Dermis microvascular lymphatic vessel endothelial cell (primary cell): ENCODE data around the gene RAB11FIP4. TPM values are rescaled to one million over a fixed set of nuclear protein-coding genes. Genes with fewer than 3 reads are reported as not detected.
A peak's percentile ranks its signal among the peaks of the same experiment; 100 is the strongest.

Experiments used
- DNase-seq, 2 donors: peaks; one replicate each; pipeline versions ENCODE4 v3.0.0 to v3.0.0-alpha.2; 2010; ENCODE audit warnings: low read depth in 2 of 2
- total RNA-seq: library from RNA; depleted of rRNA; stranded (reverse); fragments of >200 nt; gene quantifications from 2 replicates; pipeline ENCODE4 v1.2.1, GENCODE V29; 2014

Gene RAB11FIP4
- total RNA-seq, 1 donor from 2014 or later = not detected

DNA sequence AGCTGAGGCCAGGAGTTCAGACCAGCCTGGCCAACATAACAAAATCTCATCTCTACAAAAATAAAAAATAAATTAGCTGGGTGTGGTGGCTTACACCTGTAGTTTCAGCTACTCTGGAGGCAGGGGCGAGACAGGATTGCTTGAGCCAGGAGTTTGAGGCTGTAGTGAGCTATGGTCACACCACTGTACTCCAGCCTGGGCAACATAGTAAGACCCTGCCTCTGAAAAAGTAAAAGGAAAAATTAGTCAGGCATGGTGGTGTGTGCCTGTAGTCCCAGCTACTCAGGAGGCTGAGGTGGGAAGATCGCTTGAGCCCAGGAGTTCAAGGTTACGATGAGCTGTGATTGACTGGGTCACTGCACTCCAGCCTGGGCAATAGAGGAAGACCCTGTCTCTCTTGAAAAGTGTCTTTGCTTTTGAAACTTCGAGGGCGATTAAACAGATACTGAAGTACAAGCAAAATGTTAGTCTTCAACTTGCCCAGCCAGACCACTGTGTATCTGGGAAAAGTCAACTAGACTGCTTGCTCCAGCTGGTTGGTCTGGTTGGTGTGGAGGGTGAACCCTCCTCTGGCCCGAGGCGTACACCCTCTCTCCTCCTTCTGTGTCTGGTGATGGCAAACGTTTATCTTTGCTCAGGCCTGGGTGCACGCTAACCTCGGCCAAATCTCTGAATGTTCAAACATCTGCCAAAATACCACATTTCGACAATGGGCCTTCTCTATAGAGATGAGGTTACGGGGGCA, 174.9 kb downstream of the RAB11FIP4 start:
- no peak for DNase-seq

DNA sequence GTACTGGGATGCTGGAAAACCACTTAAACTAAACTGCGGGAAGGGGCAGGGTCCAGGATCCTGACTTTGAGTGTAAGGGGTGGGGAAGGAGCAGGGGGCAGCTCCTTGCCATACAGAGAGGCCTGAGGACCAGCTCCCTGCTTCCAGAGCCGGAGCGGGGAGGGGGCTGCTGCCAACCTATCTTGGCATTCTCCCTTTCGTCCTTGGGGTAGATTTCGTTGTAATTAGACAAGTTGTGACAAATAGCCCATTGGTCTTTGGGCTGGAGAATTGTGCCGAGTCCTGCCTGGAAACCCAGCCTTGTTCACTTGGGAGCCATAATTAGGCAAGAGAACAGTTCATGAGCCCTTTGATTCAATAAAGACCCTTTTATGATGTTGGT, 175.5 kb downstream of the RAB11FIP4 start:
- DNase-seq = no peak

DNA sequence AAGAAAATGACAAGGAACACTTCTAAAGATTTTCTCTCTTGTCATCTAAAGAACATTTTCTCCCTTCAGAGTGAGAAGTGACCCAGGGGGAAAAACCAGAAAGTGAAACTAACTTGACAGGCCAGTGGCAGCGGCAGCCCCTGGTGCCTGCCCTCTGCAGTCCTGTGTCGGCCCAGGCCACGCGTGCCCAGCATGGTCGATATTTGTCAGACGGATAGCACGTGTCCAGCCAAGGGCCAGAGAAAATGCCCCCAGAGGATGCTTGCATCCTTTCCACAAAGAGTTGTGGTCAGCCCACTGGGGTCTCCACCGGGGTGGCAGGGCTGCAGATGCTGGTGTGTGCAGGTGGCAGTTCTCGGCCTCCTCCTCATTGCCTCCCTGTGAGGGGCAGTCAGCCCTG, 176.6 kb downstream of the RAB11FIP4 start:
- DNase-seq = no peak

DNA sequence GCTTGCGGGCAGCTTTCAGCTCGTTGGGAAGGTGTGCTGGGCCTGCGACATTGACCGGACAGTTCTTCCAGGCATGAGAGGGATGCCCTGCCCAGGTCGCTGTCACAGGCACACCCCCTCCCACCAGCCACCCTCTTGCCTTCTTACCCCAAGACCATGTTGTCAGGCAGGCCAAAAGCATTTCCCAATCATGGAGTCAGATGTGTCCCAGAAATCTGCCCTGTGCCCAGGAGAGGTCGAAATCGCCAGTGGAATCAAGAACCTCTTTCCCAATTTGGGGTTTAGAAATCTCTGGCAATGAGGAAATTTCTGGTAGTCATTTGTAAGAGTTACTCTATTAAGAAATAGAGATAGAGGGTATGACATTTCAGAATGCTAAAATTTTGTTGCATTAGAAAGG, 177.1 kb downstream of the RAB11FIP4 start:
- DNase-seq = no peak

DNA sequence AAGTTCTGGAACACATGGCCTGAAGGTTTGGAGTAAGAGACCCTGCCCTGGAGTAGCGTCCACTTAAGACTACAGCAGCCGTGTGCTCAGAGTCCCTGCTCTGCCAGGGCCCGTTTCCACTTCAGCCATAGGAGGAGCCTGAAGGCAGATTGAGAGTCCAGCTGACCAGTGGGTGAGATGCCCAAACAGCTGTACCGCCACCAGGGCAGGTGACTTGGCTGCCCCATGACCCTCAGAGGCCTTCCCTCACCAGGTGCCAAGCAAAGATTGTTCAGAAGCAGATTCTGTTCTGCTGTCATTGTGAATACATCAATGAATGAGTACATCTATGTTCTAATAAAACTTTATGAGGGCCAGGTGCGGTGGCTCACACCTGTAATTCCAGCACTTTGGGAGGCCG, 178.8 kb downstream of the RAB11FIP4 start:
- no peak for DNase-seq

DNA sequence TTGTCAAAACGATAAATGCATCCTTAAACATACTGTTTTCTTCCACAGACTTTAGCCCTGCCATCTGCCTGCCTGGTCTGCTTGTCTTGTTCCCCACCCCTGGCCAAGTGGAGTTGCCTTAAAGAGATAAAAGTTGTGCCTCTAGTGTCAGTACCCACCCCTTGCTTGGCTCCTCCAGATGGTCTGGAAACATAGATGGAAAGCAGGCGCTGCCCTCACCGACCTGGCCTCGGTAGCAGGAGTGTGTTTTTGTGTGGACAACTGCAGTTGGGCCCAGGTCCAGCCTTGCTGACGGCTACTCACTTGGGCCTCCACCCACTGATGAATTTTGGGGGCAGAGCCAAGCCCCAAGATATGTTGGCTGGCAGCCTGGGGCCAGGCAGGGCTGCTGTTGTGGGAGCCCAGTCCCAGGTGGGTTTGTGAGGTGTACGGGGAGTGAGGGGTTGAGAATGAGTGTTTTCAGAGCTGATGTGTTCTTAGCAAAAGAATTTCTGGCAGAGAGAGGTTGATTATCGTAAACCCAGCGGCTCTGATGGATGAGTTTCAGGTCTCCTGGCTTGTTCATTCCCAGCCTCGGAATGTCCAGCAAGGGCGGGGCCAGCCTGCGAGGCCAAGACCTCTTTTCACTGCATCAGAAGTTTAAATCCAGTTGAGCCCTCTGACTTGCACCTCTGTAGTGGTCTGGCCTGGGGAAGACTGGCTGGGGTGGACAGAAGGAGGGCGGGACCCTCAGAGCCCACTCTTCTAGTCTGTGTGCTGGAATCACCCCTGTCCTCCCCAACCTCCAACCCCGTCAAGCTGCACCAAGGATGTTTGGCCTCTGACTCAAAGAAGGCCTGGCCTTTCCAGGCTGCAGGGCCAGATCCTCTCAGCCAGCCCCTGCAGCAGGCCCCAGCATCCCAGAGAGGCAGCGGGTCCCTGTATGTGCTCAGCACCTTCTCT, 179.7 kb downstream of the RAB11FIP4 start:
- no peak for DNase-seq

DNA sequence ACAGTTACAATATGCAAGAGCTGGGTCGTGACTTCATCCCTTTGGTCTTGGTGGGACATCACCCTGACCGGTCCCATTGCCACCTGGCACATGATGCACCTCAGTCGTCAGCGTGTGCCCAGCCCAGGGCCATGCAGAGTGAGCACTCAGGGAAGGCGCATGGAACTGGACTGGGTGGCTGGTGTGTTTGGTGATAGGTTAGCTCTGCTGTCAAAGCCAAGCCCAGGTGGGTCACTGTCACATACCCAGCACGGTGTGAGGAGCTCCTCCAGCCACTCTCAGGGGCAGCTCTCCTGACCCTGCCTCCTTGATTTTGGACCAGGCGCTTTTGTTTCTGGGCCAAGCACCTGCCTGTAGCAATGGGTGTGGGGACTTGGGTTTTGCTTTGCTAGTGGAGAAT, 180.9 kb downstream of the RAB11FIP4 start:
- no peak for DNase-seq

DNA sequence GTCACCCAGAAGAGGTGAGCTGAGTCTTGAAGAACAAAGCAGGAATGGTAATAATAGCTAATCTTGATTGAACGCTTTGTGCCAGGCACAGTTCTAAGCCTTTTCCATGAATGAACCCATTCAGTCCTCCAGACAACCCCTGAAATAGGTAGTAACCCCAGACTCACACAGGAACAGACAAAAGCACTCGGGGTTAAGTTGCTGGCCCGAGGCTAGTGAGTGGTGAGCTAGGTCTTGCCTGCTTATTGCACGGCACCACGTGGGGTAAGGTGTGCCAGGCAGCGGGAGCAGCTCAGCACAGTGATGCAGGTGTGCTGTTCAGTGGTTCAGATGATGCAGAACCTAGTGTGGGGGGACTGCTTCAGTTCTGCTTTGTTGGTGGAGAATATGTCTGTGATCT, 181.6 kb downstream of the RAB11FIP4 start:
- DNase-seq = no peak

DNA sequence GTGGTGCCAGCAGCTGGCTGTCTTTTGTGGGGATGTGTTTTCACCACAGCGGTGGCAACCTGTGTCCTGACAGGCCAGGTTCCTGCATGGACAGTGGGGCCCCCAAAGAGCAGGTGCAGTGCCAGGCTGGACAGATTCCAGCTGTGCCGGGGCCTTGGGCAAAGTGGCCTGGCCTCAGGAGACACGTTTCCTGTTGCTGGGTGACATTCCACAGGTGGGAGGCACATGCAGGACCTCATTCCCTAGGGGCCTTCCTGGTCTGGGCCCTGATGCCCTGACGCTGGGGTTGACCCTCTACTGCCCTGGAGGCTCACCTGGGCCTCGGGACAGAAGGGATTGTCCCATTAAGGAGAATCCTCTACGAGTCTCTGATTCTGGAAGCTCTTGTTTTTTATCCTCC, 182.4 kb downstream of the RAB11FIP4 start:
- DNase-seq = no peak

DNA sequence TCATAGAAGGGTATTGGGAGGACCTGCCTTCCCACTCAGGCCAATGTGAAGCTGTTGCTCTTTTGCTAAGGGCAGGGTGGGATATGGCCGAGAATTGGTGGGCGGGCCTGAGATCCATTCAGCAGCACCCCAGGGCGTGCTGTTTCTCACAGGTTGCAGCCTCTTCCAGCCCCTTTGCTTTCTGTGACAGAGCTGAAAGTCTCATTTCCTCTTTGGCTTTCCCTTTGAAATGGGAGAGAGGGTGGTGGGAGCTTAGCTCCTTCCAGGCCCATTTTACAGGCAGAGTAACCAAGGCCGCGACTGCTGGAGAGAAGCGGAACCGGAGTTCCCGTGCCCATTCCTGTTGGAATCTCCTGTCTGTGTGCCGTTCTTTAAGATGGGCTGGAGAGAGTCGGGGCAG, 183.0 kb downstream of the RAB11FIP4 start:
- no peak for DNase-seq

DNA sequence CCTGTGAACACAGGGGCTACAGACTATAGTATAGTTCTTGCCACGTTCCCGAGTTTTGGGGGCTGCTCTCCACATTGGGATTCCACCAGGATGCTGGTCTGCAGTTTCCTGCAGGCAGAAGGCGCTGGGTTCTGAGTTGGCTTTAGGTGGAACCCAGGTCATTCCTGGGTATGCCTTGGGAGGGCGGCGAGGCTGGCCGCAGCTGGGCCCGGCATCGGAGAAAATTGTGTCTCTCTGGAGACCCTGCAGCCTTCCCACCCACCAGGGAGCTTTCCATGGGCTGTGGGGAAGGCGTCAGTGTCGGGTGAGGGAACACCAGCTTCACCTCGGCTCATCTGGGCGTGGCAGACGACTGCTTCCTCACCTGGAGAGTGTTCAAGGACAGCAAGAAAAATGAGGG, 183.6 kb downstream of the RAB11FIP4 start:
- no peak for DNase-seq

DNA sequence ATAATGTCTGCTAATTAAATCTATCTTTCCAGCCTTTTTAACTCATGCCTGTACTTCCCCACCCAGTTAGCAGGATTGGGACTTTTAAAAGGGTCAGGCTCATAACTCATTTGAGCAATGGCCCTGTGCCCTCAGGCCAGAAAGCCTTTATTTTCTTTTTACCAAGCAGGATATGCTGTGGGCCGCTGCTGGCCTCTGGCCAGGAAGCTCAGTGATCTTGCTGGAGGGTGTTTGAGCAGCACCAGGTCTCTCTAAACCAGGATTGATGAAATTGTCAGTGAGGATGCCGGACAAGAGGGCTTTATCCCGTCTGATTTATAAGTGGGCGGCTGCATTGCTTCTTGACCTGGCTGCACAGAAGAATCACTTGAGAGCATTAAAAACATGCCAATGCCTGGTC, 187.8 kb downstream of the RAB11FIP4 start:
- peak; percentile 43 to 75 for DNase-seq

DNA sequence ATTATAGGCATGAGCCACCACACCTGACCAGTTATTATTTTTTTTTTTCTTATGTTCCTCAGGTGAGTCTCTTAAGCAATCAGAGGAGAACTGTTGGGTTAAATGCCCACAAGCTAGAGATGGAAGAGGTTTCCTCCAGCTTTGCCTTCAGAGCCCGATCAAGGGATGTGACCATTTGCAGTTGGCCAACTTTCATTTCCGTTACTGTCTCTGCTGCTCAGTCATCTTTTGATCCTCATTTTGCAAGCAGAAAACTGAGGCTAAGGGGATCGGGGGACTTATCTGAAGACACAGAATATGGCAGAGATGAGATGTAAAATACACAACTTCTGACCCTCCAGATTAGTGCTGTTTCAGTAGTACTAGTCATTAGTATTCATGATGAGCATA, 188.8 kb downstream of the RAB11FIP4 start:
- DNase-seq = no peak

DNA sequence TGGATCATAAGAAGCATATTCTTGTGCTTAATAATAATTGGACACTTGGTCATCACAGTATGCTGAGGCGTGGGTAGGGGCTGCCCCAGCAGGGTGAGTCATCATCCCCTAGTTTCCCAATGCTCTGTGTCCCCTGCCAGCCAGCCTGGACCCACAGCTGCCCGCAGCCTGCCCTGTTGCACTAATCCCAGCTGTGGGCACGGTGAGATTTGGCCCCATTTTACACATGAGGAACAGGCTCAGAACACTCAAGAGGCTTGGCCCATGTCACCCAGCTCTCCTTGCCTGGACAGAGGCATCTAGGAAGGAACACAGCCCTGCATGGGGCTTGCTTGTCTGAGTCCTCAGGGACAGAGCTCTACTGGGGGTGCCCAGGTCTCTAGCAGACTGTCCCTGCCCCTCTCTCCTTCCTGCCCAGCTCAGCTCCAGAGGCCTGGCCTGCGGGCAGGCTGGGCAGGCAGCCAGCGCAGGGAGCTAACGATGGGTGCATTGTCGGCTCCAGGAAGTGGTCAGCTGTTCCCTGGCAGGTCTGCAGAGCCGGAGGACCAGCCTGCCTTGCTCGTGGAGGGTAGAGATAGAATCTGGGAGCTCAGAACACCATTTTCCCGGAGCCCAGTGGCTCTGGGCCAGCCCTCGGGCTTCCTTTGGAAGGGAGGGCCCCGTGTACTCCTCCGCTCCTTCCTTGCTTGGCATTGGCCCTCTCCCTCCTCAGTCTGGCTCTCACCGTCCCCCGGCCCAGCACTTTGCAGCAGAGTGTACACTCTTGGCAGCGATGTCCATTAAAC, 189.4 kb downstream of the RAB11FIP4 start:
- peak; percentile 27 to 79 for DNase-seq

DNA sequence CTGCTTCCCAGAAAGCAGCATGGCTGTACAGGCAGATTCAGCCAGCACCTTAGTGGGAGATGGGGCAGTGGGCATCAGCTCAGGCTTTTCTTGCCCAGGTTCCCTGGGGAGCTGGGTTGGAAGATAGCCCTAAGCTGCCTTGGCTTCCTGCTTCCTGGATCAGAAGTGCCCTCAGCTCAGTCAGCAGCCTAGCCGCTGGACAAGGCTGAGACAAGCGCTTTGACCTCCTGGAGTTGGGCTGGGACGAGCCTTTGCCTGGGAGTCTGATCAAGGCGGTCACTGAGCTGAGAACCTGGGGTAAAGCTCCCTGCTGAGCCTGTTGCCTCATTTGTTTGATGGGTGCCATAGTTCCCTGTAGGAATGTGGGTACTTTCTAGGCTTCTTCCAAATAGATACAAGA, 190.0 kb downstream of the RAB11FIP4 start:
- peak in 1 of 2 donors; percentile 50 for DNase-seq

DNA sequence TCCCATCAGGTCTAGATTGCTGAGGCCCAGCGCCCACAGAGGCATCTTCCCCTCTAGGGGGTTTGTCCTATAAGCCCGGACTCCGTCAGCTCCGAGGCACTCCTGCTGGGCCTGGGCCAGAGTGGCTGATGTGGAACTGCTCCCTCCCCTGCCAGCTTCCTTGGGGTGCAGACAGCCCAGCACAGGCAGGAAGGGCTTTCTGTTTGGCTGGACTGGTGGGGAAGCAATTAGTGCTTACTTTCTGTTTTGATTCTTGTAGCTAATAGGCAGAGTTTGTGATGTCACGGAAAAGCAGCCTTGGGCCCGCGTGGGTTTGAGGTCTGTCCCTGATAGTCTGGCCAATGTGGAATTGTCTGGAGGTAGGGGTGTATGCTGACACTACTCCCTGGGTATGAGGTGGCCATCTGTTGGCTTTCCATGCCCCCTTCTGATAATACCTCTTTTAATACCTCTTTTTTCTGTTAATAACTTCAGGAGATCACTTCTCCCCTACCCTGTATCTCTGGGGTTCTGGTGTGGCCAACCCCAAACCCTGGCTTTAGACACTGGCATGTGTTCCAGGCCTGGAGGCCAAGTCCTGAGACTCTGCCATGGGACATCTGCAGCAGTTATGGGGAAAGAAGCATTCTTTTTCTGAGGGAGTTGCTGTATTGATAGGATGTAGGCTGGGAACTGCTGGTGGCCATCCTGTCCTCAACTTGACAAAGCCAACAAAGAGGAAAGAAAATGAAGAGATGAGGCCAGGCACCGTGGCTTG, 190.9 kb downstream of the RAB11FIP4 start:
- DNase-seq = peak; percentile 72 to 75

DNA sequence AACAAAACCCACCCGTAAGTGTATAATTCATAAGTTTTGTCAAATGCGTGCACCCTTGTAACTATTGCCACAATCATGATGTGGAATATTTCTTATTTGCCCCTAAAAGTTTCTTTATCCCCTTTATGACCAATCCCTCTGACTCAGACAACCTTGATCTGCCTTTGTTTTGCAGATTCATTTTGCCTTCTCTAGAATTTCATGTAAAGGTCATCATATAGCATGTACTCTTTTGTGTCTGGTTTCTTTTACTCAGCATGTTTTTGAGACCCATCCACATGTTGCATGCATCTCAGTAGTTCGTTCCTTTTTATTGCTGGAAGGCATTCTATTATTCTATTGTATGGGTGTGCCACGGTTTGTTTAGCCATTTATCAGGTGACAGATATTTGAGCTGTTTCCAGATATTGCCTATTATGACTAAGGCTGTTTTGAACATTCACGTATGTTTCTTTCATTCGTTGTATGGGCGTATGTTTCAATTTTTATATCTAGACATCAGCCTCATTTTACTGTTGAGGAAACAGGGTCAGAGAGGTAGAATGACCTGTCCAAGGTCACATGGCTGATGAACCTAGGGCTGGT, 192.4 kb downstream of the RAB11FIP4 start:
- peak in 1 of 2 donors; percentile 47 for DNase-seq

DNA sequence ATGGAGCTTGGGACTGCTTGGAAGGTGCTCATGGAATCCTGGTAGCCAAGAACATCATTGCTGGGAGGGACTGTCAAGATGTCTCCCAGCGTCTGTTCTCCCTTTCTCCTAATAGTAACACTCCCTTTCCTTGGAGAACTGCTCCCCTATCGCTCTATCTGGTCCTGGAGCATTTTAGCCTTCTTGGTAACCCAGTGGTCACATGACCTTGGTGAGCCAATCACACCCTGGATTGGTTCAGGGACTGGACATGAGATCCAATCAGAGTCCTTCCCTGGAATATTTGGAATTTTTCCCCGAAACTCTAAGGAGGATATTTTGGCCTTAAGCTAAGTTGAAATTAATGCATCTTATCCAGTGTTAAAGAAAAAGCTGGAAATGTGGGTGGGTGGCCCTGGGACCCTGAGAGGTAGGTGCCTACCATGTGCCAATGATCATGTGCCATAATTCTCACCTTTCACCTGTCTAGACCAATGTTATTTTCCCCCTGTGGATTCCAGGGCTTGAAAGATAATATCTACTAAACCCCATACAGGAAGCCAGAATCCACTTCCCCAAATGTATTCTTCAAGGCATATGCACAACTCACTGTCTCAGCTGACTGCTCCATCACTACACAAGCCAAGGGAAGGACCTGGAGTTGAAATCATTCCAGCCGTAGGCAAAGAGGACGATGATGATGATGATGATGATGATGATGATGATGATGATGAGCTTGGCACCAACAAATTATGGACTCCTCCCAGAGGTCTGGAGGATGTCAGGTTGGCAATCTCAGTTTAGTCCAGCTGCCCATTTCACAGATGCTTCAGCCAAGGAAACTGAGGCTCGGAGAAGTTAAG, 193.2 kb downstream of the RAB11FIP4 start:
- no peak for DNase-seq

DNA sequence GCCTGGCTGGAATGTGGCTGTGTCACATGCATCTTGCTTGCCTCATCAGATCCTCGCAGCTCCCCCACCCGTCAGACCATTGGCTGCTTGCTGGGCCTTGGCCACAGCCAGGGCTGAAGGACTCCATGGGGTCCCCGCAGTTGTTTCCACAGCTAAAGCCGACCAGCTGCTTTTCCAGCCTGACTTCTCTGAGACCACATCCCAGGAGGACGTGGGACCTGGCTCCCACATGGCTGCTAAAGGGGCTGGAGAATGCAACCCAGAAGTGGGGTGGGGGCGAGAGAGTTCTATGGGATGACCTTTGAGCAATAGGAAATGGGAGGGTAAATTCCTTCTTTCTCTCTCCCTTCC, 193.8 kb downstream of the RAB11FIP4 start:
- DNase-seq = no peak

DNA sequence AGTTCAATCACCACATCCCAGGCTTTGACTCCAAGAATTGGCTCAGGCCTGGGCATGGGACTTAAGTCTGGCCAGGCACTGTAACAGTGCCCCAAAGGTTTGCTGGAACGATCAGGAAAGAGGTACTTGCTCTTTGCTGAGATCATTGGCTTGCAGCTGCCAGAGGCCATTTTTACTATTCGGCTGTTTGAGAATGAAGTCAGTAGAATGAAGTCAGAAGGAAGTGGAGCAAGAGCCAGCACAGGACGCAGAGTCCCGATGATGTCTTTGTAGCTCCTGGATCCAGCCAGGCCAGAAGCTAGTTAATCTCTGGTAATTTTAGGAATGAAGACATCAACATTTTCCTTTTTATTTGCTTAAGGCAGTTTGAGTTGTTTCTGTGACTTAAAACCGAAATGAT, 195.5 kb downstream of the RAB11FIP4 start:
- DNase-seq = no peak
